ENCODE data around the gene MASP2. TPM values are rescaled to one million over a fixed set of nuclear protein-coding genes. Genes with fewer than 3 reads are reported as not detected.

MASP2 gene
- total RNA-seq, 1 experiment from 2014 or later = 0.50 TPM

GRCh38 chr1:11059155-11059967, 12.3 kb upstream of the MASP2 start:
- Histone ChIP-seq H3K4me1 (0 out of 2 replicates have a peak, but pooled peaks cover 6% of the 10 kb centered on the region), H3K27me3 (replicated peaks; ENCODE audit: control insufficient read depth, insufficient read depth, low read length) (no peaks in the 10 kb centered on the region), H3K4me3 (ENCODE audit: low read depth, low read length) (peak overlapping the region; percentile 68), H3K36me3 (ENCODE audit: control insufficient read depth, insufficient read depth, low read length) (peaks cover 2% of the 10 kb centered on the region), H3K9me3 (no peaks in the 10 kb centered on the region)
- H3K4me1 Mint-ChIP-seq (ENCODE audit: low read depth, unreplicated experiment) = no peaks in the 10 kb centered on the region
- ChIA-PET CTCF (interaction anchor here (0.6 to 1.6 kb wide), 3 partner anchors 22 to 40 kb away, joined by 3 to 9 read pairs (median 3); partner anchors contain the start of gene EXOSC10), POLR2A (interaction anchor here (0.6 to 1.0 kb wide), 4 partner anchors 22 to 46 kb away, joined by 3 to 6 read pairs (median 4); partner anchors contain the start of gene EXOSC10)
- peaks cover 40% of the 10 kb centered on the region for H3K36me3 Mint-ChIP-seq (ENCODE audit: insufficient read depth, unreplicated experiment)
- TF ChIP-seq CTCF (IDR thresholded peaks at IDR 0.05; ENCODE audit: insufficient read depth in 1 of 2, low read depth in 1 of 2, low read length in 1 of 2, severe bottlenecking in 1 of 2, unreplicated experiment in 1 of 2) = no peak
- BruUV-seq (replicated peaks) = no TSS peak
- peak in 1 of 2 experiments; percentile 52 for DNase-seq
- H3K4me3 Mint-ChIP-seq (ENCODE audit: unreplicated experiment) = peak overlapping the region; percentile 95
- H3K27me3 Mint-ChIP-seq (ENCODE audit: insufficient read depth, unreplicated experiment) = no peaks in the 10 kb centered on the region
- no peaks in the 10 kb centered on the region for H3K9me3 Mint-ChIP-seq (ENCODE audit: unreplicated experiment)
- peak overlapping the region; percentile 90 for H3K27ac Mint-ChIP-seq (ENCODE audit: unreplicated experiment)
- intact Hi-C loops (cut with micrococcal nuclease; ENCODE audit: unreplicated experiment) = no loop called here

- CTCF ChIA-PET = interaction anchor here (1.6 kb wide), 1 partner anchor 22 kb away, joined by 3 read pairs; no protein-coding TSS in a partner anchor
- Mint-ChIP-seq H3K4me3 (ENCODE audit: unreplicated experiment) (peak overlapping the region; percentile 95), H3K36me3 (ENCODE audit: insufficient read depth, unreplicated experiment) (peaks cover 40% of the 10 kb centered on the region), H3K4me1 (ENCODE audit: low read depth, unreplicated experiment) (no peaks in the 10 kb centered on the region), H3K27ac (ENCODE audit: unreplicated experiment) (peak overlapping the region; percentile 90), H3K27me3 (ENCODE audit: insufficient read depth, unreplicated experiment) (no peaks in the 10 kb centered on the region), H3K9me3 (ENCODE audit: unreplicated experiment) (no peaks in the 10 kb centered on the region)
- no peak for DNase-seq
- Histone ChIP-seq H3K9me3 (no peaks in the 10 kb centered on the region), H3K36me3 (ENCODE audit: control insufficient read depth, insufficient read depth, low read length) (no peaks in the 10 kb centered on the region; the same call in 1 of the 2 replicates), H3K4me1 (0 out of 2 replicates have a peak, but pooled peaks cover 6% of the 10 kb centered on the region), H3K4me3 (ENCODE audit: low read depth, low read length) (peak overlapping the region; percentile 68), H3K27me3 (replicated peaks; ENCODE audit: control insufficient read depth, insufficient read depth, low read length) (no peaks in the 10 kb centered on the region)
- intact Hi-C loops (cut with micrococcal nuclease; ENCODE audit: unreplicated experiment) = no loop called here
- POLR2A ChIA-PET = no interaction called here
- TSS peak; percentile 20 for BruUV-seq (replicated peaks)
- no peak for TF ChIP-seq CTCF (IDR thresholded peaks at IDR 0.05; ENCODE audit: insufficient read depth in 1 of 2, low read depth in 1 of 2, low read length in 1 of 2, severe bottlenecking in 1 of 2, unreplicated experiment in 1 of 2)
These were observed 11.6 kb upstream of the MASP2 start for GRCh38 chr1:11058595-11059154.

- intact Hi-C loops (cut with micrococcal nuclease; ENCODE audit: unreplicated experiment) = no loop called here
- no TSS peak for BruUV-seq (replicated peaks)
- Histone ChIP-seq H3K4me3 (ENCODE audit: low read depth, low read length) (no peak overlapping the region), H3K4me1 (0 out of 2 replicates have a peak, but pooled peaks cover 6% of the 10 kb centered on the region), H3K36me3 (ENCODE audit: control insufficient read depth, insufficient read depth, low read length) (no peaks in the 10 kb centered on the region; the same call in 1 of the 2 replicates), H3K27me3 (replicated peaks; ENCODE audit: control insufficient read depth, insufficient read depth, low read length) (no peaks in the 10 kb centered on the region), H3K9me3 (no peaks in the 10 kb centered on the region)
- Mint-ChIP-seq H3K4me3 (ENCODE audit: unreplicated experiment) (peak overlapping the region; percentile 95), H3K27me3 (ENCODE audit: insufficient read depth, unreplicated experiment) (no peaks in the 10 kb centered on the region), H3K4me1 (ENCODE audit: low read depth, unreplicated experiment) (no peaks in the 10 kb centered on the region), H3K36me3 (ENCODE audit: insufficient read depth, unreplicated experiment) (peaks cover 37% of the 10 kb centered on the region), H3K27ac (ENCODE audit: unreplicated experiment) (no peak overlapping the region), H3K9me3 (ENCODE audit: unreplicated experiment) (no peaks in the 10 kb centered on the region)
- no peak for DNase-seq
- ChIA-PET POLR2A (no interaction called here), CTCF (interaction anchor here (1.6 kb wide), 1 partner anchor 21 kb away, joined by 3 read pairs; no protein-coding TSS in a partner anchor)
- TF ChIP-seq CTCF (IDR thresholded peaks at IDR 0.05; ENCODE audit: insufficient read depth in 1 of 2, low read depth in 1 of 2, low read length in 1 of 2, severe bottlenecking in 1 of 2, unreplicated experiment in 1 of 2) = no peak
These were observed 11.0 kb upstream of the MASP2 start for GRCh38 chr1:11058026-11058425.
